ENCODE data around the gene TMEM63C.

- TF ChIP-seq CTCF (IDR thresholded peaks at IDR 0.05; ENCODE audit: low read length), result no peak
- no peak for TF ChIP-seq EZH2 (IDR thresholded peaks at IDR 0.05; ENCODE audit: borderline replicate concordance, low read length)
These were observed 3.9 kb upstream of the TMEM63C start for GRCh38 chr14:77177702-77178101.

All from OCI-LY1 (cell line).